Measurements from ENCODE around the gene SNAPIN. TPM values are rescaled to one million over a fixed set of nuclear protein-coding genes. Genes with fewer than 3 reads are reported as not detected.

SNAPIN gene
- total RNA-seq, 1 experiment from 2014 or later: 82.0 TPM

- H4K20me1 ChIP-seq (ENCODE audit: low read length): peaks cover 17% of the 10 kb centered on the region; the same call in 1 of the 2 replicates
- H3K27ac ChIP-seq (ENCODE audit: low read length): peak overlapping the region; percentile 97
- no peaks in the 10 kb centered on the region for H3K9me2 ChIP-seq (replicated peaks; ENCODE audit: low read length)
- POLR2A ChIA-PET (ENCODE audit: unreplicated experiment): interaction anchor here (0.6 to 1.5 kb wide), 15 partner anchors 10 to 101 kb away, joined by 3 to 20 read pairs (median 7); partner anchors contain the start of genes INTS3, S100A14, S100A16 and S100A6
- H3F3A ChIP-seq (ENCODE audit: low read length, unreplicated experiment): peaks cover 4% of the 10 kb centered on the region
- BruUV-seq (replicated peaks): no TSS peak
- CTCF ChIA-PET: interaction anchor here (0.5 to 2.5 kb wide), 7 partner anchors 19 to 289 kb away, joined by 3 to 25 read pairs (median 5); partner anchors contain the start of genes GATAD2B and S100A16
- peak overlapping the region; percentile 99 for H3K9ac ChIP-seq (ENCODE audit: low read length)
- H3K4me3 ChIP-seq (ENCODE audit: low read length): peak overlapping the region; percentile 83
- peak overlapping the region; percentile 94 for H3K4me2 ChIP-seq (ENCODE audit: low read length)
- ATAC-seq (peak; percentile 21), DNase-seq (peak; percentile 39)
- H3K27me3 ChIP-seq (ENCODE audit: low read length): no peaks in the 10 kb centered on the region
- peaks cover 20% of the 10 kb centered on the region for H3K36me3 ChIP-seq (ENCODE audit: low read depth, low read length)
- H3K9me3 ChIP-seq (ENCODE audit: low read length): no peaks in the 10 kb centered on the region
- no peak for TF ChIP-seq CTCF (conservative IDR thresholded peaks at IDR 0.05; ENCODE audit: low read depth, low read length)
- TF ChIP-seq EZH2 (IDR thresholded peaks at IDR 0.05; ENCODE audit: low read length, unreplicated experiment): no peak
- TF ChIP-seq EZH2phosphoT487 (IDR thresholded peaks at IDR 0.05; ENCODE audit: borderline replicate concordance, low read length): no peak
- H3K79me2 ChIP-seq (ENCODE audit: low read length): peaks cover 49% of the 10 kb centered on the region
- H3K4me1 ChIP-seq (ENCODE audit: insufficient read depth, low read length): peaks cover 18% of the 10 kb centered on the region
- intact Hi-C loops (cut with micrococcal nuclease): no loop called here
- peak overlapping the region; percentile 66 for H2AFZ ChIP-seq (ENCODE audit: low read length)
These were observed 25.2 kb upstream of the SNAPIN start for GRCh38 chr1:153633161-153633753.

GRCh38 chr1:153633754-153634665 is 24.5 kb upstream of the SNAPIN start, which contains the start of gene CHTOP:
CHTOP (plus strand) TSS chr1:153634066; CDS start chr1:153636589, 2,523 bp downstream.
- Histone ChIP-seq H3F3A (ENCODE audit: low read length, unreplicated experiment) (peaks cover 4% of the 10 kb centered on the region), H3K36me3 (ENCODE audit: low read depth, low read length) (peaks cover 26% of the 10 kb centered on the region), H3K9me2 (replicated peaks; ENCODE audit: low read length) (no peaks in the 10 kb centered on the region), H2AFZ (ENCODE audit: low read length) (peak within 1 kb of the TSS; percentile 66), H3K79me2 (ENCODE audit: low read length) (peaks cover 56% of the 10 kb centered on the region), H3K4me1 (ENCODE audit: insufficient read depth, low read length) (peaks cover 18% of the 10 kb centered on the region), H3K4me2 (ENCODE audit: low read length) (peak within 1 kb of the TSS; percentile 94), H3K27me3 (ENCODE audit: low read length) (no peaks in the 10 kb centered on the region), H3K27ac (ENCODE audit: low read length) (peak within 1 kb of the TSS; percentile 97), H4K20me1 (ENCODE audit: low read length) (peaks cover 18% of the 10 kb centered on the region; the same call in 1 of the 2 replicates), H3K9ac (ENCODE audit: low read length) (peak within 1 kb of the TSS; percentile 99), H3K4me3 (ENCODE audit: low read length) (peak within 1 kb of the TSS; percentile 83), H3K9me3 (ENCODE audit: low read length) (no peaks in the 10 kb centered on the region)
- BruUV-seq (replicated peaks): TSS peak; percentile 91
- DNase-seq (peak; percentile 100), ATAC-seq (peak; percentile 88)
- no peak for TF ChIP-seq EZH2 (IDR thresholded peaks at IDR 0.05; ENCODE audit: low read length, unreplicated experiment)
- ChIA-PET POLR2A (ENCODE audit: unreplicated experiment) (interaction anchor here (0.5 to 1.7 kb wide), 23 partner anchors 9 to 122 kb away, joined by 3 to 20 read pairs (median 6); partner anchors contain the start of genes INTS3, S100A14, S100A16 and S100A6), CTCF (interaction anchor here (0.5 to 2.5 kb wide), 10 partner anchors 15 to 289 kb away, joined by 3 to 25 read pairs (median 4); partner anchors contain the start of genes GATAD2B and S100A16)
- intact Hi-C loops (cut with micrococcal nuclease): loop anchor here (1.0 to 2.0 kb wide), 2 partner anchors 25 to 37 kb away; partner anchors contain the start of gene SNAPIN

GRCh38 chr1:153635872-153636271 is 22.6 kb upstream of the SNAPIN start:
- Histone ChIP-seq H3K4me2 (ENCODE audit: low read length) (peak overlapping the region; percentile 94), H3K27me3 (ENCODE audit: low read length) (no peaks in the 10 kb centered on the region), H3K36me3 (ENCODE audit: low read depth, low read length) (peaks cover 44% of the 10 kb centered on the region), H3K4me1 (ENCODE audit: insufficient read depth, low read length) (peaks cover 18% of the 10 kb centered on the region), H2AFZ (ENCODE audit: low read length) (no peak overlapping the region), H3K27ac (ENCODE audit: low read length) (peak overlapping the region; percentile 1; the same call in 1 of the 2 replicates), H3K9ac (ENCODE audit: low read length) (peak overlapping the region; percentile 99), H4K20me1 (ENCODE audit: low read length) (peaks cover 18% of the 10 kb centered on the region; the same call in 1 of the 2 replicates), H3K9me3 (ENCODE audit: low read length) (no peaks in the 10 kb centered on the region), H3K9me2 (replicated peaks; ENCODE audit: low read length) (no peaks in the 10 kb centered on the region), H3K4me3 (ENCODE audit: low read length) (peak overlapping the region; percentile 83), H3F3A (ENCODE audit: low read length, unreplicated experiment) (peaks cover 4% of the 10 kb centered on the region), H3K79me2 (ENCODE audit: low read length) (peaks cover 75% of the 10 kb centered on the region)
- TF ChIP-seq CTCF (conservative IDR thresholded peaks at IDR 0.05; ENCODE audit: low read depth, low read length) (no peak), EZH2 (IDR thresholded peaks at IDR 0.05; ENCODE audit: low read length, unreplicated experiment) (no peak), EZH2phosphoT487 (IDR thresholded peaks at IDR 0.05; ENCODE audit: borderline replicate concordance, low read length) (no peak)
- intact Hi-C loops (cut with micrococcal nuclease): loop anchor here (2.0 kb wide), 1 partner anchor 23 kb away; the partner anchor contains the start of gene SNAPIN
- DNase-seq (no peak), ATAC-seq (no peak)
- ChIA-PET CTCF (interaction anchor here (2.5 kb wide), 1 partner anchor 63 kb away, joined by 25 read pairs; no protein-coding TSS in a partner anchor), POLR2A (ENCODE audit: unreplicated experiment) (interaction anchor here (0.6 to 1.7 kb wide), 3 partner anchors 23 to 70 kb away, joined by 4 to 20 read pairs (median 4); partner anchors contain the start of gene S100A16)
- no TSS peak for BruUV-seq (replicated peaks)

All from PC-3 (cell line).